PC-3 (cell line): Measurements from ENCODE around the gene RAPGEF3. TPM values are rescaled to one million over a fixed set of nuclear protein-coding genes. Genes with fewer than 3 reads are reported as not detected.

Source experiments
- ATAC-seq: fragments of 200-7000 bp; cut with Tn5 transposase; 2 replicates; pipeline ENCODE4 v1.9.1; 2020; ENCODE audit warnings: mild to moderate bottlenecking, moderate library complexity
- BruUV-seq: library from RNA; stranded (reverse); fragments of 400-500 nt; replicated peaks from 2 replicates; lab custom pipeline; 2021; lab: Mats Ljungman, UMichigan
- CTCF ChIA-PET: fragments of 300-600 bp; sonication (Branson Sonifier 250); formaldehyde crosslinking; loops from one replicate; lab custom pipeline; 2022; ENCODE audit warnings: antibody characterized with exemption; lab: Charles Lee
- POLR2A ChIA-PET: fragments of 300-600 bp; sonication (Branson Sonifier 250); formaldehyde crosslinking; loops from one replicate; lab custom pipeline; 2022; ENCODE audit warnings: antibody characterized with exemption; ENCODE audit not compliant: unreplicated experiment; lab: Charles Lee
- DNase-seq: peaks from one replicate; pipeline ENCODE4 v3.0.0-alpha.2; 2015
- H2AFZ ChIP-seq: fragments of 300-600 bp; sonication (generic); 2 replicates; pipeline ENCODE4 v1.6.0; 2016; ENCODE audit warnings: antibody characterized with exemption, low read length
- H3F3A ChIP-seq: fragments of 300-600 bp; sonication (generic); one replicate; pipeline ENCODE4 v1.6.0; 2017; ENCODE audit warnings: antibody characterized with exemption, low read length, control low read depth, mild to moderate bottlenecking; ENCODE audit not compliant: unreplicated experiment
- H3K27ac ChIP-seq: fragments of 300-600 bp; sonication (generic); 2 replicates; pipeline ENCODE4 v1.5.1; 2016; ENCODE audit warnings: mild to moderate bottlenecking, low read length
- H3K27me3 ChIP-seq: fragments of 300-600 bp; sonication (generic); 2 replicates; pipeline ENCODE4 v1.6.1; 2016; ENCODE audit warnings: low read length, mixed read lengths
- H3K36me3 ChIP-seq: fragments of 300-600 bp; sonication (generic); 2 replicates; pipeline ENCODE4 v1.6.1; 2016; ENCODE audit warnings: low read depth, mixed run types, low read length, mixed read lengths
- H3K4me1 ChIP-seq: fragments of 300-600 bp; sonication (generic); 2 replicates; pipeline ENCODE4 v1.5.1; 2016; ENCODE audit warnings: low read length; ENCODE audit not compliant: insufficient read depth
- H3K4me2 ChIP-seq: fragments of 300-600 bp; sonication (generic); 2 replicates; pipeline ENCODE4 v1.6.0; 2016; ENCODE audit warnings: low read length
- H3K4me3 ChIP-seq: fragments of 300-600 bp; sonication (generic); 2 replicates; pipeline ENCODE4 v1.5.1; 2016; ENCODE audit warnings: mild to moderate bottlenecking, low read length, mixed read lengths
- H3K79me2 ChIP-seq: fragments of 300-600 bp; sonication (generic); 2 replicates; pipeline ENCODE4 v1.6.1; 2017; ENCODE audit warnings: low read length, mixed read lengths
- H3K9ac ChIP-seq: fragments of 300-600 bp; sonication (generic); 2 replicates; pipeline ENCODE4 v1.6.0; 2016; ENCODE audit warnings: mild to moderate bottlenecking, low read length
- H3K9me2 ChIP-seq: fragments of 300-600 bp; sonication (generic); replicated peaks from 2 replicates; pipeline ENCODE4 v1.6.1; 2016; ENCODE audit warnings: mixed run types, low read length, mixed read lengths
- H3K9me3 ChIP-seq: fragments of 300-600 bp; sonication (generic); 2 replicates; pipeline ENCODE4 v1.6.1; 2016; ENCODE audit warnings: low read length, mixed read lengths
- H4K20me1 ChIP-seq: fragments of 300-600 bp; sonication (generic); 2 replicates; pipeline ENCODE4 v1.6.1; 2016; ENCODE audit warnings: low read length, mixed read lengths
- EZH2 ChIP-seq: fragments of 300-600 bp; sonication (generic); IDR thresholded peaks from one replicate; pipeline ENCODE4 v1.6.1; 2017; ENCODE audit warnings: antibody characterized with exemption, mild to moderate bottlenecking, low read length; ENCODE audit not compliant: unreplicated experiment
- EZH2phosphoT487 ChIP-seq: fragments of 300-600 bp; sonication (generic); IDR thresholded peaks from 2 replicates; pipeline ENCODE4 v1.6.1; 2018; ENCODE audit warnings: mild to moderate bottlenecking, antibody characterized with exemption, low read length, borderline replicate concordance
- intact Hi-C: fragments of 100-400 bp; cut with micrococcal nuclease; formaldehyde crosslinking; loops from 2 replicates; pipeline ENCODE4 v1.9.0; 2023
- total RNA-seq: library from RNA; depleted of rRNA; stranded (reverse); fragments of >200 nt; gene quantifications from 2 replicates; pipeline ENCODE4 v1.2.3, GENCODE V29; 2014
- TF ChIP-seq, protein P1 (sequence below): fragments of 300-600 bp; sonication (generic); conservative IDR thresholded peaks from 2 replicates; pipeline ENCODE4 v1.5.1; 2017; ENCODE audit warnings: antibody characterized with exemption, low read depth, mild to moderate bottlenecking, low read length

The RAPGEF3 gene
- total RNA-seq, 1 experiment from 2014 or later: 6.7 TPM

DNA sequence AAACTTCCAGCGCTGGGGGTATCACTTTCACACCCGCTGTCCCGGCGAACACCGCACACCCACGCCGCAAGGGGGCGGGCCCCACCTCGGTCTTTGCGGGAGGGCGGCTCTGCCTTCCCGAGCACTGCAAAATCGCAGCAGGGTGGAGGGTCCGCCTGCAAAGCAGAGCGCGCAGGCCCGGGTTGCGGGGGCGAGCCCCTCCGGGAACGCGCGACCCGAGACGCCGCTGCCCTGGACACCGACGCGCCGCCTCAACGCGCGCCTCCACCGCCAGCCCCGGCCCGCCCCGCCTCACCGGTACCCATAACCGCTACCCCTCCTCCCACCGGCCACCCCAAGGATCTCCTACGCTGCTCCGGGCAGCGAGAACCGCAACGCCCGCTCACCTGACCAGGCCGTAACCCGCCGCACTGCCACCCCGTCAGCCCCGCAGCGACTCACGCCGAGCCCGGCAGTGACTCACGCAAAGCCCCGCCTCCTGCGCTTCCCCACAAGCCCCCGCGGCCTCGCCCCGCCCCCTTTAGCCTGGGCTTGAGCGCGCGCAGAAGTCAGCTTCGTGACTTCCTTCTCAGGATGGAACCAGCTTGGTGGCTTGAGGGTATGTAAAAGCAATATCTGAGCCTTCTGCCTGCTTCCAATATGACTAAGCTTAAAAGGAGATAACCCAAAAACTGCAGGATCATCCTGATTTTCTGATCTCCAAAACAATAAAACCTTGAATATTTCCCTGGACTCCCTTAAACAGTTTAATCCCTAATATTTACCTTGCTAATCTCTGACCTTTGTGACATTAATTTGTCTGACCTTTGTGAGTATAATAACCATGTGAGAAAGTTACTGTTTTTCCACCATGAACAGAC, 52.9 kb downstream of the RAPGEF3 start, which contains the start of gene RPAP3:
TSS of gene RPAP3 (minus strand) at position 465 of the 860 bp plus-strand sequence. CDS start 3,190 bp downstream, outside the sequence.
- TF ChIP-seq, protein P1, sequence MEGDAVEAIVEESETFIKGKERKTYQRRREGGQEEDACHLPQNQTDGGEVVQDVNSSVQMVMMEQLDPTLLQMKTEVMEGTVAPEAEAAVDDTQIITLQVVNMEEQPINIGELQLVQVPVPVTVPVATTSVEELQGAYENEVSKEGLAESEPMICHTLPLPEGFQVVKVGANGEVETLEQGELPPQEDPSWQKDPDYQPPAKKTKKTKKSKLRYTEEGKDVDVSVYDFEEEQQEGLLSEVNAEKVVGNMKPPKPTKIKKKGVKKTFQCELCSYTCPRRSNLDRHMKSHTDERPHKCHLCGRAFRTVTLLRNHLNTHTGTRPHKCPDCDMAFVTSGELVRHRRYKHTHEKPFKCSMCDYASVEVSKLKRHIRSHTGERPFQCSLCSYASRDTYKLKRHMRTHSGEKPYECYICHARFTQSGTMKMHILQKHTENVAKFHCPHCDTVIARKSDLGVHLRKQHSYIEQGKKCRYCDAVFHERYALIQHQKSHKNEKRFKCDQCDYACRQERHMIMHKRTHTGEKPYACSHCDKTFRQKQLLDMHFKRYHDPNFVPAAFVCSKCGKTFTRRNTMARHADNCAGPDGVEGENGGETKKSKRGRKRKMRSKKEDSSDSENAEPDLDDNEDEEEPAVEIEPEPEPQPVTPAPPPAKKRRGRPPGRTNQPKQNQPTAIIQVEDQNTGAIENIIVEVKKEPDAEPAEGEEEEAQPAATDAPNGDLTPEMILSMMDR: peak; percentile 63
- no peak for TF ChIP-seq EZH2phosphoT487

DNA sequence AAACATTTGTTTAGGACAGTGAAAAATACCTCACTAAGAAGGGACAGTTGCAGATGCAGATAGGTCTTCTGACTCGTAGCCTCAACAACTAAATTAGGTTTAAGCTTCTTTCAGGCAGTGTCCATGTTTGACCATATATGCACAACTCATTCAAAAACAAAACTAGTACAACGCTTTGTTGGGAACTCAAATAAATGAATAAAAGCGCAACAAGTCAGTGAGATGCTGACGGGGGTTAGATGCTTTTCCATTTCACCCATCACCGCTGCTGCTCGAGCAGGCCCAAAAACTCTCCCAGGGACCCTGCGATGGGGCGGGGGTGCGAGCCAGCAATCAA, 53.5 kb downstream of the RAPGEF3 start:
- Histone ChIP-seq H3K36me3 (peaks cover 12% of the 10 kb centered on the region), H3K4me2 (peak overlapping the region; percentile 90), H2AFZ (peak overlapping the region; percentile 72), H3K4me3 (peak overlapping the region; percentile 74), H3F3A (no peaks in the 10 kb centered on the region), H3K9me2 (no peaks in the 10 kb centered on the region), H3K4me1 (peaks cover 17% of the 10 kb centered on the region), H3K9ac (peak overlapping the region; percentile 76), H3K27me3 (no peaks in the 10 kb centered on the region), H4K20me1 (no peaks in the 10 kb centered on the region), H3K9me3 (no peaks in the 10 kb centered on the region), H3K79me2 (peaks cover 57% of the 10 kb centered on the region), H3K27ac (0 out of 2 replicates have a peak overlapping the region, but pooled peaks have one; percentile 21)
- CTCF ChIA-PET: no interaction called here
- no peak for ATAC-seq
- intact Hi-C loops: no loop called here
- TF ChIP-seq EZH2 (no peak), EZH2phosphoT487 (no peak)
- TF ChIP-seq, protein P1: no peak
- BruUV-seq: no TSS peak
- DNase-seq: peak; percentile 5
- POLR2A ChIA-PET: no interaction called here

More for the DNA sequence above, 52.9 kb downstream of the RAPGEF3 start, which contains the start of gene RPAP3:
- H3K4me1 ChIP-seq: peaks cover 17% of the 10 kb centered on the region
- no peaks in the 10 kb centered on the region for H3K9me3 ChIP-seq
- no TSS peak for BruUV-seq
- peak within 1 kb of the TSS; percentile 74 for H3K4me3 ChIP-seq
- H3K4me2 ChIP-seq: peak within 1 kb of the TSS; percentile 90
- H2AFZ ChIP-seq: peak within 1 kb of the TSS; percentile 72
- no peaks in the 10 kb centered on the region for H3F3A ChIP-seq
- peak within 1 kb of the TSS; percentile 21 for H3K27ac ChIP-seq
- H3K9me2 ChIP-seq: no peaks in the 10 kb centered on the region
- H3K79me2 ChIP-seq: peaks cover 57% of the 10 kb centered on the region
- DNase-seq (peak; percentile 95), ATAC-seq (peak; percentile 95)
- H4K20me1 ChIP-seq: no peaks in the 10 kb centered on the region
- CTCF ChIA-PET: interaction anchor here (0.6 to 0.8 kb wide), 6 partner anchors 14 to 1534 kb away, joined by 3 to 6 read pairs (median 3); no protein-coding TSS in a partner anchor
- H3K36me3 ChIP-seq: peaks cover 6% of the 10 kb centered on the region
- intact Hi-C loops: no loop called here
- POLR2A ChIA-PET: no interaction called here
- no peaks in the 10 kb centered on the region for H3K27me3 ChIP-seq
- H3K9ac ChIP-seq: peak within 1 kb of the TSS; percentile 76

DNA sequence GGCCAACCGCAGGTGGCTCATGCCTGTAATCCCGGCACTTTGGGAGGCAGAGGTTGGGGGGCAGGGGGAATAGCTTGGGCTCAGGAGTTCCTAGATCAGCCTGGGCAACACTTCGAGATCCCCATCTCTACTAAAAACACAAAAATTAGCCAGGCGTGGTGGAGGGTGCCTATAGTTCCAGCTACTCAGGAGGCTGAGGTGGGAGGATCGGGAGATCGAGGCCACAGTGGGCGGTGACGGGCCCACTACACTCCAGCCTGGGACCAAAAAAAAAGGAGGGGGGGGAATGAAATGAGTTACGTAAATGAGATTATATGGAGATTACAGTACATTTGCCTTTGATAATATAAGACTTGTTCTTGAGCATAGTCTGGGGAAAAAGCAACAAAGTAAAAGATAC, 54.0 kb downstream of the RAPGEF3 start:
- peak overlapping the region; percentile 74 for H3K4me3 ChIP-seq
- peaks cover 17% of the 10 kb centered on the region for H3K4me1 ChIP-seq
- DNase-seq (no peak), ATAC-seq (no peak)
- H3K9me2 ChIP-seq: no peaks in the 10 kb centered on the region
- peak overlapping the region; percentile 90 for H3K4me2 ChIP-seq
- CTCF ChIA-PET: no interaction called here
- H3F3A ChIP-seq: no peaks in the 10 kb centered on the region
- TF ChIP-seq, protein P1: no peak
- TF ChIP-seq EZH2 (no peak), EZH2phosphoT487 (no peak)
- no TSS peak for BruUV-seq
- H3K9ac ChIP-seq: peak overlapping the region; percentile 76; the same call in 1 of the 2 replicates
- peaks cover 12% of the 10 kb centered on the region for H3K36me3 ChIP-seq
- intact Hi-C loops: no loop called here
- H3K27ac ChIP-seq: no peak overlapping the region
- H3K9me3 ChIP-seq: no peaks in the 10 kb centered on the region
- no peaks in the 10 kb centered on the region for H4K20me1 ChIP-seq
- no peaks in the 10 kb centered on the region for H3K27me3 ChIP-seq
- H3K79me2 ChIP-seq: peaks cover 57% of the 10 kb centered on the region
- H2AFZ ChIP-seq: peak overlapping the region; percentile 72
- POLR2A ChIA-PET: no interaction called here
